Glomerular visceral epithelial cell (primary cell): ENCODE results near the gene SRGAP2C.
"Not testable (repeated sequence)": the region's sequence is repeated elsewhere in the genome, so short reads cannot be mapped to it uniquely, and the experiment has no call there.

ENCODE experiments used
- DNase-seq: peaks from one replicate; pipeline ENCODE4 v3.0.0-alpha.2; 2016; ENCODE audit errors: extremely low spot score

Gene SRGAP2C

DNA sequence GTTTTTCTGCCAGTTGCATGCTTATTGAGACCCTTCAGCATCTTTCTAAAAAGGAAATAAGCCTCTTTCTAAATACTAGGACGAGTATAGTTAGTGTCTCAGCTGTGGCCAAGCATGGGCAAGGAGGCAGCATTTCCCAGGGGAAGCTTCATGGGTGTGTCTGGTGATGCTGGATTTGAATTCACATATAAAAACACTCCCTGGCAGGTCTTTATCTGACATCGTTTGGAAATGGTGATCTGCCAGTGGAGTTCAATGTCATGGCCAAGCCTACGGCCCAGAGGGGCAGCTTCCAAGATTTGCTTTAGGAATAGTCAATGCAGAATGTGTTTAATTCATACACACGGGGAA is 94.7 kb downstream of the SRGAP2C start:
- DNase-seq = not testable (repeated sequence)

DNA sequence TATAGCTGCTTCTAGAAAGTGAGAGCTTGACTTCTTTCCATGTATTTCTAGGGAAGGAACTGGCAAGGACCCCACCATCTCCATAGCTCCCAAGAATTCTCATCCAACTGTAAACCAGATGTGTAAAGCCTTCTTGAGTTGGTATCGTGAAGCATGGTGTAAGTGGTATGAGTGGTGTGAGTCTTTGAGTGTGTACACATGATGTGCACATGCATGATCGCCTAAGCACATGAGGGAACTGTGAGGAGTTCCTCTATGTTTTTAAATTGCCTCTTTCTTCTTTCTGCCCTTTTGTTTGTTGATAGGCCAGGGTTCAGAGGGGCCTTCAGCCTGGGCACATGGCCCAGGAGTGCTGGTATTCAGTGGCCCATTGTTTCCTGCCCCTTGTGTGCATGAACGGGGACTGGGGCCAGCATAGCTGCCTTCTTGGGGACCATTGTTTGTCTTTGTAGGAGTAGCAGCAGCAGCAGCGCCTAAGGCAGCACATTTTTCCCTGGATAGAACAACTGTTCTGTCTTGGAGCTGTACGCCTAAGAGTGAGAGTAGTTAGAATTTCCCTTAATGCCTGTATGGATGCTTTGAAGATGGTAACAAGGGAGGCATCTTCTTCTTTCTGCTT is 96.0 kb downstream of the SRGAP2C start:
- DNase-seq = not testable (repeated sequence)

DNA sequence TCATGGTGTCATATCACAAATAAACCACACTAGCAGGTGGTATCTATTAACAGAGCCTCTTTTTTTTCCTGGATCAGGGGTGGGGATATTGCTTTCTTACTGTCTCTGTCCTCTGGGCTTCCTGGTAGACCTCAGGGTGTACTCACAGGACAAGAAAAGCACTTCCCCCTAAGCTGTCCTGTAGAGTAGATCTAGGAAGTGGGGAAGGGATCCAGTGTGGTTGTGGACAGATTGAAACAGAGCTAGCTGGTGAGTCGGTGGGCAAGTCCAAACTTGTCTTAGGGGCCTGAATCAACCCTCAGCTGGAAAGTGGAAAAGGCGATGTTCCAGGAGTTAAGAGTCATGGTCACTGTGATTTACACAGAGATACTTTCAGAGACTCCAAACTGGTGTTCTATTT is 96.7 kb downstream of the SRGAP2C start:
- DNase-seq = not testable (repeated sequence)

DNA sequence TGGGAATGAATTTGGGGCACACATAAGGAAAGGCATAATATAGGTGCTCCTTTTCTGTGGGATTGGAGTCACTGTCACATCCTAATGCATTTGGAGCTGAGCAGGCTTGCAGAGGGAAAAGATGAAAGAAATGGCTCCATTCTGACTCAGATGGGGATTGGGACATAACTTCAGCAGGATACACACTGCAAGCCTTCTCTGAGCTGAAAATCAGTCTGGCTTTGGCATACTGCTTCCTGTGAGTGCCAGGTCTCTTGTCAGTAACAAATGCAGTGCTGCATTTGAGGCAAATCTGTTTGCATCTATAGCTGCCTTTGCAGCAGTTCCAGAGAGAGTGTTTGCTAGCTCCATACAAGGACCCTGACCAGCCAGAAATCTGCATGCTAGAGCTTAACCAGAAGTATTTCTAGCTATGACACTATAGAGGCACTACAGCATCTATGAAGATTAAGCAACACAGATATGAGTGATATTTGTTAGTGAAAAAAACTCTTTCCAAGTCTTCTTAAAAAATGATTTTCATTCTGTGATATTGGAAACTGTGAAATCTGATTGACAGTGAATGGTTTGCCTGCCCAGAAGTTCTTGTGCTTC is 98.9 kb downstream of the SRGAP2C start:
- not testable (repeated sequence) for DNase-seq

DNA sequence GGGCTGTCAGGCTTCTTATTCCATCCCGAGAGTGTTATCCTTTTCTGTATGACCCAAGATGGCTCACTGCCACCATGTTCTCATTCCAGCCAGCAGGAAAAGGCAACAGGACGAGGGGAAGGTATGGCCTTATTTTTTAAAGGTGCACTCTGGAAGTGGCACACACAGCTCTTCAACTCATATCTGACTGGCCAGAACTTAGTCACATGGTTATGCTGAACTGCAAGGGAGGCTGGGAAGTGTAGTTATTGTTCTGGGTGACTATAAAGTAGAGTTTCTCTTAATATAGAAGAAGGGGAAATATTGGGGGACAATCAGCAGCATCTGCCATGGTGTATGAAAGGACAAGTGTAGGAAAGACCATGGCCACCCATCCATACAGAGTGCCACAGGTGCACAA is 107.8 kb downstream of the SRGAP2C start:
- DNase-seq = not testable (repeated sequence)

DNA sequence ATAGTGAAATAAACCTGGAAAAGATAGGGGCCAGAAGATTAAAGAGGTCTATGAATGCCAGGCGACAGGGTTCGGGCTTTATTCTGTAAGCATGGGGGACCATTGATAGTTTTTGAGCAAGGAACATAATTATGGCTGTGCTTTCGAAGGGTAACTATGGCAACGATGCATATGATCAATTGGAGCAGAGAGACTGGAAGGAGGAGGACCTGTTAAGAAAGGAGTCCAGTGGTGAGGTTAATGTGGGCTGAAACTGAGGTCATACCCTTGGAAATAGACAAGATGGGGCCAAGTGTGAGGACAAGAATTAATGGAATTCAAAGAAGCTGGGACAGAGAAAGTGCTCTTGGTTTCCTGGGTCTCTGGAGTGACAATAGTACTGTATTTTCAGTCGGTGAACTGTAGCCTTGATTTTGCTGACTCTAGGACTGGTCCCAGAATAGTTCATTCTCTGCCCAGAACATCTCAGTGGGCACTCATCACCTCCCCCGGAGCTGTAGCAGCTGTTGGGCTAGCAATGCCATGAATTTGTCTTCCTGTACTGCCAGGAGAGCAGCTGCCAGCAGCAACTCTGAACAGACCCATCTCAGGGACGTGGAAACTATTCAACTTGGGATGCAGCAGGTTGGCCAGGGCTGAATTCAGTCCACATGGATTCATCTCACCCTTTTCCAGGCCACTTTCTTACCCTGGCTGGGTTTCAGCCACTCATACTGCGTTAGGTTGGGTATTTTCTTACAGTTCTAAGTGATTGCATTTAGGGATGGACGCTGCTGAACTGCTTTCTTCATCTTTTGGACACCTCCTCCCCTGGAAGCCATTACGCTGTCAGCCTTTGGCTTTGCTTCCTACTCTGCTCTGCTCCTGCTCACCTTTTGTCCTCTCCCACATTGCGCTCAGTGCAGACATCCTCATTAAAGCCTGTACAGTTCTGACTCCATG is 108.8 kb downstream of the SRGAP2C start:
- not testable (repeated sequence) for DNase-seq

DNA sequence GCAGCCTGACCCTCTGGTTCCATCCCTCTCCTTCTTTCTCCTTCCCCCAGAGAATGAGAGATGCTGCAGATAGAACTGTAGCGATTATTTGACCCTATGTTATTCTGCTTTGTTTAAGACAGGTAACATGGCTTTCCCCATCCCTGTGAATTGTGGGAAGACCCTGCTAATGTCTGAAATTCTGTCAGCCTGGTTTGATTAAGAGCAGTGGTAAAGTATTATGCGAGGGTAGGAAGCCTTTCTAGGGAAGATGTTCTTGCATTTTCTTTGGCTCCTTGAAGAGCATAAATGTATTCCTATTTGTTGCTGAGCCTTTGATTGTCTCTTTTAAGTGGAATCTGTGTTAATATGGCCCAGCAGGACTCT is 109.4 kb downstream of the SRGAP2C start:
- not testable (repeated sequence) for DNase-seq

DNA sequence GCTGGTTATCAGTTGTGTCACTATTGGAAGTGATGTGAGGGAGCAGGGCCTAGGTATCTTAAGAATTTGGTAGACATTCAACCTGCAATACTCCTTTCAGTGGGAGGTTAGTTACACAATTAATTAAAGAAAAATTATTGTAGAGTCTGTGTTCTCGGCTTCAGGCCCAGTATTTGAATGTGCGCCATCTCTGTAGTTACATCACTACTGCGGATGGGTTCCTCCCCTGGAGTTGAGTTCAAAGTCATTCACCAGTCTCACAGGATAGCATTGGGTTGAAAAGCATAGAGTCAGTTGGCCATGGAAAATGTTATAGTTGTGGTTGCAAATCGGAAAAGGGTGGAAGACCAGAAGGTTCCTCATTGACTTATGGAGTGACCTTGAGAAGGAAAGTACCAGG is 111.8 kb downstream of the SRGAP2C start:
- DNase-seq = not testable (repeated sequence)

DNA sequence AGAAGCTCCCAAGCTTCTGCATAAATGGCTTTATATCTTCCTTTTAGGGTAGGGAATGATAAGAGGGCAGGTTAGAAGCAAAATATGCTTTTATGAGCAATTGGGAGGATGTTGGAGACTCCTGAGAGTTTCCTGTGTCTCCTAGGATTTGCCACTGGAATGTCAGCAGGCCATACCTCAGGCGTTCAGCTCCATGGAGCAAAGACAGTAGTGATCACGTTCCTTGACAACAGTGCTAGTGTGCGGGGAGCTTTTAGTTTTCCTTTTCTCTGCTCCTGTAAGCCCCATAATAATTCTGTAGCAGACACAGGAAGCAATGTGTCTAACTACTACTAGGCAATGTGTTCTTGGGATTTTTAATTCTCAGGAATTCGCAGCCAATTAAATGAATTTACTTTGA is 113.8 kb downstream of the SRGAP2C start:
- not testable (repeated sequence) for DNase-seq

DNA sequence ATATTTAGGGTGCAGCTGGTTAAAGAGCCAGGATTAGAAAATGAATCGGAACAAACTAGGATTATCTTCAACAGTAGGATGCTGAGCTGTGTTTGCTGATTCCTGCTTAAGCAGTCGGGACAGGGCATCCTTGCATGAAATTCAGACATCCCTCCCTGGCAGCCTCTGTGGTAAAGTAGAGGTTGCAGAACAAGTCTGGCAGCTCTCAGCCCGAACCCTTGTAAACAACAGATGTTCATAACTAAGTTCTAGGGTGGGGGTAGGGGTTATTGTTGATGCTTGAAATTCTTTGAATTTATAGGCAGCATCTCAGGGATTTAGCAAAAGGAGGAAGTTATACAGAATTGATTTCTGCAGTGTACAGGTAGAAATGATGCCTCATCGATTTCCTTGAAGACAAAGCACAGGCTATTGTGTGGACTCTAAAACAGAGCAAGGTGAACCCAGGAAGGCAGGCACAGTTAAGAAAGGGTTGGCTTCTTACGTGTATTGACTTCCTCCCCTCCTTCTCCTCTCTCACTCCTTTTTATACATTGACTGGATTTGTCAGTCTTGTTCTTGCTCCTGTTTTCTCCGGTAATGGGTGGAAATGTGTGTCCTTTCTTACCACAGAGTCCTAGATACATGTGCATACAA is 114.9 kb downstream of the SRGAP2C start:
- DNase-seq = not testable (repeated sequence)

DNA sequence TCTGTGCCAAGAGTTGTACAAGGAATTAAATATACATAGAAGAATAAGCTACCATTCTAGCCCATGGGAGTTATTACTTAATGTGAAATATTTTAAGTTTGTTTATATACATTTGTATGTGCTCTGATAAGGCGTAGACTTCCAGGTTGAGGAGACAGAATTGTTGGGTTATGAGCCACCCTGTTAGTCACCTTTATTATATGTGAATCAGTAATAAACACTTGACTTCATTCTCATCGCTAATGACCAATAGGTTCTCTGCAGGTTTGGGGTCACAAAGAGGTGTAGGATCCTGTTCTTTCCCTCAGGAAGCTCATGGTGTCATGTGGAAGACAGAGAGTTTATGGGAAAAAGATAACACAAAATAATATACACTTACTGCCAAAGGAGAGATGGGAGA is 117.1 kb downstream of the SRGAP2C start:
- not testable (repeated sequence) for DNase-seq

DNA sequence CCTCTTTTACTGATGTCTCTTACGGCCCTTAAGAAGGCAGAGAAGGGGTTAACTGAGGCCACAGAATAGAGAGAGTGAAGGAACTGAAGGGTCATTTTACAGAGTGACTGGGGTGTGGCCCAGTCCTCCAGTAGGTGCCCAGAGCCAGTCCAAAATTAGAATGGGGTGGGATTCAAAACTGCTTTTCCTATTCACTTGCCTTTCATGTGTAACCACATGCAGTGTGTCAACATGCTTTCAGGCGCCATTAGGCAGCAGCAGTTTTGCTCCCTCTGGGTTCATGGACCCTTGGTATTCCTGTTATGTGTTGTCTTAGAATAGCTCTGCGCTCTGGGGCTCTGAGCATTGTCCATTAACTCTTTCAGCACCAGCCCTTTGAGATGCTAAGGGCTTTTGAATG is 123.0 kb downstream of the SRGAP2C start:
- not testable (repeated sequence) for DNase-seq

DNA sequence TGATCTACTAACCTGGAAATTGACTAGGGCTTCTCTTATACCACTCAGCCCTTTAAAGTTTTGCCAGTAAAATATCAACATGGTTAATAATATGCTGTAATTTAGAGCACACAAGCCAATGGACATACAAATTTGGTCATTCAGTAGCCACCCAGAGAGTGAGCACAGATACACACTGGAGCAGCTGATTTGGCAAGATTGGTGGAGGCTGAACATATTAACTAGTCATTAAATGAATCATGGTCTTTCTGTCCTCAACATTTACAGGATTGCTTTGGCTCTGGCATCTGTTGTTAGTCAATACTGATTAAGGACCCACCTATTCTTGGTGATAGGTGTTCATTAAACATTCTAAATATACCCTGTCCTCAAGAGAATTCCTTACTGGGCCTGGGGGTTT is 130.7 kb downstream of the SRGAP2C start:
- DNase-seq = not testable (repeated sequence)

DNA sequence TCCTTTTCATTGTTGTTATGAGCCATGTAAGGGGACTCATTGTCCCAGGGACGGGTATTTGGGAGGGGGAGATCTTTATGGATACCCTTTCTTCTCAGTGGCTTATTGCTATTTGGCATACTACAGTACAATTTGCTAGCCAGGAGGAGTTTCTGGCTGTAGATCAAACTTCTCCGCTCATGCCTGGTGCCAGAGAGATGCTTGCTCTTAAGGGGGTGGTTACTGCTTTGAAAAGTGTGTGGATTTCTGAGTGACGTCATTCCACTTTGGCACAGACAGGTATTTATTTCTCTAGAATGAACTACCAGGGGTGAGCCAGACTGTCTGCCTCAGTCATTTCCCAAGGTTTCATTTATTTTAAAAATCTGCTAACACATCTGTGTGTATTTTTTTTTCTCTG is 131.3 kb downstream of the SRGAP2C start:
- DNase-seq = not testable (repeated sequence)

DNA sequence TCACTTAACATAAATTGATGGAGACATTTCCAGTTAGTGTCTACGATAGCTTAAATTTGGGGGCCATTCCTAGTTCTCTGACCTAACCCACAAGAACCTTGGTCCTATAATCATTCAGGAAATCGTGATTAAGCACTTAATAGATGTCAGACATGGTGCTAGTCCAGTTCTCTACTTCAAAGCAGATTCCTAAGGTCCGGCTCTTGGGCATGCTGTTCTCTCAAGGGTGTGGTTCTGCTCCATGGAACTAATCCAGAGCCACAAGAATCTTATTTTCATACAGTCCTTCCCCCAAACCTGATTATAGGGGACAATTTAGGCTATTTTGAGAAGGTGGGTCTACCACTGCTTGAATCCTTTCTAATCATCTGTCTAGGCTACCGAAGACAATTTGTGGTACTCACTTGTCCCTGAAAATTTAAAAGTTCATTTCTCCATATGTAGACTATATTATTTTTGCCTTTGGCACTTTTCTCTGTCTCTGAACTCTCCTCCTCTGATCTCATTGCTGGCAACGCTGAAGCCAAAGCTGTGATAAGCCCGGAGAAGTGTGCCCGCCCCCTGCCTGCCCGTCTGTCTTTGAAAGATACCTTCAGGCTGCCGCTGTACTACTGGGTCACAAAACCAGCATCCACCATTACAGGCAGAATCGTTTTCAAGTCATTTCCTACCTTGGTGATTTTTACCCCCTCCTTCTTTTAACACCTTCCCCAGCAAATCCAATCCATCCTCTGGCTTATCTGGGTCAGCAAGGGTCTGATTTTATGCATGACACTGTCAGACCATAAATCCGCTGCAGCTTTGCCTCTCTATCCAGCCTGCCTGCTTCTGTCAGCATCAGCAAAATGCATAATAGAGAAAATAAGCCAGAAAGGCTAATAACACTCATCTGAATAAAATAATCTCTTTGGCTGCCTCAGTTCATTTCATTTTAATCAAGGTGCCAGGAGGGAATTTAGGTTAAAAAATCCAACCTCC is 133.0 kb downstream of the SRGAP2C start:
- DNase-seq = not testable (repeated sequence)

DNA sequence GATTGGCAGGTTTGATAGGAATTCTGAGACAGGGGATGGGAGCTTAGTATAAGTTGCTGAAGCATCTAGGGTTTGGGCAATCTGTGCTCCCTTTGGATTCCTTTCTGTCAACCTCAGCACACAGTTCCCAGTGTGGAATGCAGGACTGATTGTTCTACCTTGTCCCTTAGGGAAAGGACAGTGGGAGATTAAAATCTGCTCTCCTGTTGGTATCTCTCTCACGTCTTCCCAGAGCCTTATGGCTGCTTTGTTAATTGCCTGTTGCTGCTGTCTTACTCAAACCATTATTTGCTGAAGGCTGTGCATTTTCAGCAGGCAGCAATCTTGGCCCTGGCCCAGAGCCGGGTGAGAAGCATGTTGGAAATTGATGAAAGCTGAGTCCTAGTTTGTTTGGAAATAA is 133.9 kb downstream of the SRGAP2C start:
- not testable (repeated sequence) for DNase-seq

DNA sequence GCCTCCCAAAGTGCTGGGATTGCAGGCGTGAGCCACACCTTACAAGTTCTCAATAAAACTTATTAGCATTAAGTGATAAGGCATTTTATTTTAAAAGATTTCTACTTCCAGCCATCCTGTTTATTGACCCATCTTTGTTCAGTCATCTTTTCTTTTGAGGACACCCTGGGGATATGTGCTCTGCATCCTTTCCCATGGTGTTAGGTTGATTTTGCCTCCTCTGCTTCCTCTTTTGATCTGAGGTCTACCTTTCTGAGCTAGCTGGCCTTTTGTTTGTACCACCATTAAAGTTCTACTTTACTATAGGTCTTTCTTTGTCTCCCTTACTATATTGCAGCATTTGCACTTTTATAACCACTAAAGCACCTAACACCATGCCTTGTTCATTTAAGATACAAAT is 136.9 kb downstream of the SRGAP2C start:
- not testable (repeated sequence) for DNase-seq

DNA sequence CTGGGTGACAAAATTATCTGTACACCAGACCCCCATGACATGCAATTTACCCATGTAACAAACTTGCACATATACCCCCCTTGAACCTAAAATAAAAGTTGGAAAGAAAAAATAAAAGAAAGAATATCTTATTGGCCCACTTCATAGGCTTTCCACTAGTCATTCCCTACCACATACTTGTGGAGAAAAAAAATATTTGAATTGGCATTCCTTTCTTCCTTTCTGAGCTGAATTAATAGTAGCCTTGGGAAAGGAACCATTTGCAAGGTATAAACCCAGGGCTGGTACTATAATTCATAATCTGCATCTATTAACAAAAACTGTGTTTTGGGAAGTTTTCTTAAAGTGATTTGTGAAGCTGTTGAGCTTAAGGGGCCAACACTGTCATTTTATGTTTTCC is 140.0 kb downstream of the SRGAP2C start:
- DNase-seq = not testable (repeated sequence)

DNA sequence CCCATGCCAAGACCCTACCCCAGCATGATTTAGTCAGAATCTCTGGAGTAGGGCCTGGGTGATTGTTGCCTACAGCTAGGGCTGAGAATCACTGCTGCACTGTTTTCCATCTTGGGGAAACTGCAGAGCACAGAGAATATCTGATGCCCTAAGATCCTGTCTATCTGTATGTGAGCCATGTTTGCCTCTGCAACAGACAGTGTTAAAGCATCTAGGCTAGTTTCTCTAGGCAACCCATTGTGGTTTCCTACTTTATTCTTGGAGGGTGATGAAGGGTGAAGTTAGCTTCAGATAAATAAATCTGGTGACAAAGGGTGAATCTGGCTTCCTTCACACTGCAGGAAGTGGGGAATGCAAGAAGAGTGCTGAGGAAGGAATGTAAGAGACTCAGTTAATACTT is 147.4 kb downstream of the SRGAP2C start:
- not testable (repeated sequence) for DNase-seq

DNA sequence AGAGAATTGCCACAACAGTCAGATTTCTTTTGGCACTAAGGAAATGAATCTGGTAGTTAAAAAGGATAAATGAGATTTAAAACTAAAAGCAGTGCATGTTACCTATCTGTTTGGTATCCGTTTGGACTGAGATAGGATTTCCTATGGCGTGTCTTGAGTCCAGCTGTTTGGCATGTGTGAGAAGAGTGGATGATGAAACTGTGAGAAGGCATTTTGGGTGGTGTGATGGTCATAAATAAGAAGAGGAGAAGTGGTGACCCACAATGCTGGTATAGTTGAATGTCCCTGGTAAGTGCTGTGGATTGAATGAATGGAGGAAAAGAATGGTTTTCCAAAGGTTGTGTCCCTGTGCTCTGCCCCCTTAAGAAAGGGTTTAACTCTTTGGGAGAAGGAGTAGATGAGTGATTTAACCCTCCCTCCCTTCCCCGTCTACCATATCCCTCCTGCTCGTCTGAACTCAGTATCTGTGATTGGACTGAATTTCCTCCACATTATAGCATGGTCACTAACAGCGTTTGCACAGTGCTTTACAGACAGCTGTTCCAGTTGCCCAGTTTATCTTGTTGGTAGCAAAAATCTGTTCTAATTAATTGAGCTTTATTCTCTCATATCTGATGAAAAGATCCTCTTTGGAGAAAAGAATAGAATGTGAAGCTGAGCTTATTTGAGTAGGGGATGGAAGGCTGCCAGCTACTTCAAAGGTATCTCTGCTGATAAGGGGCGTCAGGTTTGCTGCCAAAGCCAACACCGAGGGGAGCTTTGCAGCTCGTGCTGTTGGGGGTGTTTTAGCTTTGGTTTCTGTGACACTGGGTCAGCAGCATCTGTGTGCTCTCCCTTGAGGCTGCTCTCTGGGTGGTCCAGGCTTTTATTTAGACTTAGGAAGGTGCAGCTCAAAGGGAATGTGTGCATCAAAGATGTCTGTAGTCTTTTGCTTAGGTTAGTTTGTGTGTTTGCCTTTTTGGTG is 148.1 kb downstream of the SRGAP2C start:
- DNase-seq = not testable (repeated sequence)
